ENCODE results near the gene ITM2B. TPM values are rescaled to one million over a fixed set of nuclear protein-coding genes. Genes with fewer than 3 reads are reported as not detected.

Gene ITM2B
- total RNA-seq = 100 to 1,000 TPM; 476 to 770 (median 612) TPM

DNA sequence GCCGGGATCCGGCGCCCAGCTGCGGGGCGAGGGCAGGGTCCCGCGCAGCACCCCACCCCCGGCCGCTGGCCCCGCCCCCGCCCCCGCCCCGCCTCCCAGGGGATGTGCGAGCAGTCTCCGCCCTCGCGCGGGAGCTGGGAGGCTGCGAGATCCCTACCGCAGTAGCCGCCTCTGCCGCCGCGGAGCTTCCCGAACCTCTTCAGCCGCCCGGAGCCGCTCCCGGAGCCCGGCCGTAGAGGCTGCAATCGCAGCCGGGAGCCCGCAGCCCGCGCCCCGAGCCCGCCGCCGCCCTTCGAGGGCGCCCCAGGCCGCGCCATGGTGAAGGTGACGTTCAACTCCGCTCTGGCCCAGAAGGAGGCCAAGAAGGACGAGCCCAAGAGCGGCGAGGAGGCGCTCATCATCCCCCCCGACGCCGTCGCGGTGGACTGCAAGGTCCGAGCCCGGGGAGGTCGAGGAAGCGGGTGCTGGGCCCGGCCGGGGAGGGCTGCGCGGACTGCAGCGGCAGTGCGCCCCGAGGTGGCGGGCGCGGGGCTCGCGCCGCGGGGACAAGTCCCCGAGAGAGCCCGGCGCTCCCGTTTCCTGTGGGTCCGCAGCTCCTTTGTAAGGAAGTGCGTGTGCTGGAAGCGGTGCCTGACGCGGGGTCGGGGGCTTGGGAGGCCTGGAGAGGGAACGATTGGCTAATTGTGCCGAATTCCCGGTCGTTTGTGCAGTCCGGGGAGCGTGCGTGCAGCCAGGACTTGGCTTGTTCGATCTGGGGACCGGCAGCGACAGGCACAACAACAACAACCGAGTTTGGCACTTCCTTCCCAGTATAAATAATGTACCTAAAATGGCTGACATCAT, at the start of gene ITM2B:
Gene ITM2B (plus strand): TSS at position 161 of the 843 bp plus-strand sequence. CDS start 155 bp downstream, at position 316.
- WGBS, 2 donors = 0 to 1% methylated on average over 18 to 25 of the region's 94 CpGs
- DNase-seq (ENCODE audit: low spot score in 2 of 2) = peak; percentile 53 to 62
- H3K4me3 ChIP-seq = peak within 1 kb of the TSS; percentile 69 to 100 (median 87)
- H3K36me3 ChIP-seq = no peaks in the 10 kb centered on the region
- H3K27ac ChIP-seq = peak within 1 kb of the TSS; percentile 96 to 100 (median 100)
- H3K9me3 ChIP-seq = no peaks in the 10 kb centered on the region
- H3K27me3 ChIP-seq = no peaks in the 10 kb centered on the region
- peaks cover 0 to 53% (median 24%) of the 10 kb centered on the region in 4 donors for H3K4me1 ChIP-seq
- peak; percentile 66 to 88 for TF ChIP-seq POLR2A (IDR thresholded peaks at IDR 0.05)
- TF ChIP-seq CTCF (IDR thresholded peaks at IDR 0.05) = peak; percentile 41 to 68 (median 60)
- TF ChIP-seq EP300 (IDR thresholded peaks at IDR 0.05) = peak in 1 of 2 donors; percentile 86

DNA sequence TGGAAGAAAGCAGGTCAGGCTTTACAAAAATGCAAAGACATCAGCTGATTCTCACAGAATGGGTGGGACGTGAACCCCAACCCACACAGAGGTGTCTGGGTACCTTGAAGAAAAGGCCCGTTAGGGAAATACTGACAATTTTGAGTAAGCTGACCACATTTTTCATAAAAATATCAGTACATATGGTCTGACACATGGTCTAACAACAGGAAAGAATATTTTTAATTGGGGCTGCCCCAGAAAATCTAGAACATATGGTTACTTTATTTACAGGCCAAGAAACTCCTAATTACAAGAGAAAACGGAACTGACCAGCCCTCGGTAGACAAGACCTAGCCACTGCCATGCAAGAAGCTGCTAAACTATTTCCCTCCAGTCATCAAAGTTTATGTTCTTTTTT, 48.7 kb upstream of the ITM2B start:
- Histone ChIP-seq H3K27ac (no peak overlapping the region), H3K27me3 (no peaks in the 10 kb centered on the region), H3K36me3 (no peaks in the 10 kb centered on the region), H3K4me1 (peaks cover 0 to 14% (median 5%) of the 10 kb centered on the region in 4 donors), H3K9me3 (no peaks in the 10 kb centered on the region), H3K4me3 (no peak overlapping the region)
- no peak for DNase-seq (ENCODE audit: low spot score in 2 of 2)
- WGBS, 2 donors = 74 to 78% methylated on average over 4 of the region's 4 CpGs
- TF ChIP-seq EP300 (IDR thresholded peaks at IDR 0.05) (no peak), CTCF (IDR thresholded peaks at IDR 0.05) (no peak), POLR2A (IDR thresholded peaks at IDR 0.05) (no peak)

DNA sequence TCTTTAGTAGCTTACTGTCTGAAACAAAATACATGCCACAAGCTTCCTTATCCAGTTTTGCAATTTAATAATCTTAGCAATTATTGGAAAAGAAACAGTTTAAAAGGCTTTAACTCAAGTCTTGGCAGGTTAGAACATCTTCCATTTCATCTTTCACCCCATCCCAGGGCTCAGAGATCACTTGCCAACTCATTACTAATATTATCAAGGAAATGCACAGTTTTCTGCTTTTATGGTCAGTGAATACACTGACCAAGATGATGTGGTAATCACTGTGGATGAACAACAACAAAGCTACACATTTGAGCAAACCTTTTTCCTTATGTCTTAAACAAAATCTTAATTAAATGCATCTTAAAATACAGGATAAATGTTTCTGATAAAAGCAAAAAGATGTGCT, 48.0 kb upstream of the ITM2B start:
- Histone ChIP-seq H3K4me1 (peaks cover 0 to 14% (median 5%) of the 10 kb centered on the region in 4 donors), H3K4me3 (no peak overlapping the region), H3K27me3 (no peaks in the 10 kb centered on the region), H3K27ac (peak overlapping the region in 1 of 4 donors; percentile 39), H3K36me3 (no peaks in the 10 kb centered on the region), H3K9me3 (no peaks in the 10 kb centered on the region)
- DNase-seq (ENCODE audit: low spot score in 2 of 2) = no peak
- TF ChIP-seq CTCF (IDR thresholded peaks at IDR 0.05) (no peak), POLR2A (IDR thresholded peaks at IDR 0.05) (no peak), EP300 (IDR thresholded peaks at IDR 0.05) (no peak)

- H3K9me3 ChIP-seq = no peaks in the 10 kb centered on the region
- no peak for TF ChIP-seq POLR2A (IDR thresholded peaks at IDR 0.05)
- TF ChIP-seq CTCF (IDR thresholded peaks at IDR 0.05) = no peak
- no peak for TF ChIP-seq EP300 (IDR thresholded peaks at IDR 0.05)
- peaks cover 0 to 14% (median 5%) of the 10 kb centered on the region in 4 donors for H3K4me1 ChIP-seq
- H3K27me3 ChIP-seq = no peaks in the 10 kb centered on the region
- no peak overlapping the region for H3K27ac ChIP-seq
- H3K4me3 ChIP-seq = no peak overlapping the region
- 96 to 100% methylated on average over 1 of the region's 1 CpG for WGBS, 2 donors
- no peaks in the 10 kb centered on the region for H3K36me3 ChIP-seq
- no peak for DNase-seq (ENCODE audit: low spot score in 2 of 2)
These were observed 46.3 kb upstream of the ITM2B start for GRCh38 chr13:48186722-48187121.

GRCh38 chr13:48188131-48188530, 44.9 kb upstream of the ITM2B start:
- no peak overlapping the region for H3K4me3 ChIP-seq
- H3K4me1 ChIP-seq = peaks cover 0 to 14% (median 5%) of the 10 kb centered on the region in 4 donors
- no peak overlapping the region for H3K27ac ChIP-seq
- WGBS, 2 donors = 41 to 71% methylated on average over 1 of the region's 1 CpG
- TF ChIP-seq POLR2A (IDR thresholded peaks at IDR 0.05) (no peak), CTCF (IDR thresholded peaks at IDR 0.05) (no peak), EP300 (IDR thresholded peaks at IDR 0.05) (no peak)
- no peaks in the 10 kb centered on the region for H3K27me3 ChIP-seq
- no peak for DNase-seq (ENCODE audit: low spot score in 2 of 2)
- no peaks in the 10 kb centered on the region for H3K36me3 ChIP-seq
- no peaks in the 10 kb centered on the region for H3K9me3 ChIP-seq

Measured in tibial nerve (tissue), 4 donors.